GM19467 (cell line): ENCODE data around the gene PTPN7.
"Not testable (repeated sequence)": the region's sequence is repeated elsewhere in the genome, so short reads cannot be mapped to it uniquely, and the experiment has no call there.

Experiments
- ATAC-seq: cut with Tn5 transposase; IDR thresholded peaks from one replicate; pipeline ENCODE4 v1.9.1; 2021; ENCODE audit warnings: mild to moderate bottlenecking, moderate library complexity; ENCODE audit not compliant: unreplicated experiment

PTPN7 gene

DNA sequence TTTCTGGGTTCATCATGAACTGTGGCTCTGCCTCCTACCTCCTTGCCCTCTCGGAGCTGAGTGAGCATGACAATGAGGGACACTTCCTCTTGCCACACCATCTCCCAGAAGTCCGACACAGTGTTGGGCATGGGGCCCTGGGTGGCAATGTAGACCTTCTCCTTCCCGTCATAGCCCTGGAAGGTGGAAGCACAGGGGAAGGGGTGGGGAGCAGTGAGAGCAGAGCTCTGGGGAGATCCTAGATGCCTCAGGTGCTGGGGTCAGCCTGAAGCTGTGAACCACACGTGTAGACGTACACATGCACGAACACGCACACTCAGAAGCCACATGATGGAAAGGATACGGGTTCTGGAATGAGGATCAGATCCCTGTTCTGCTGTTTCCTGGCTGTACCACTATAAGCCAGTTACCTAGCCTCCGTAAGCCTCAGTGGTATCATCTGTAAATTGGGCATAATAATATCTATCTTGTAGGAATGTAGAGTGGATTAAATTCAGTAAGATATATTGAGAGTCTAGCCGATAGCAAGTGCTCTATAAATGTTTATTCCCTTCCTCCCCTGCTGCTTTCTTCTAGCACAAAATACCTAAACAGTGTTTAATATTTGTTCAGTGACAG is 6.1 kb downstream of the PTPN7 start:
- ATAC-seq, result no peak

DNA sequence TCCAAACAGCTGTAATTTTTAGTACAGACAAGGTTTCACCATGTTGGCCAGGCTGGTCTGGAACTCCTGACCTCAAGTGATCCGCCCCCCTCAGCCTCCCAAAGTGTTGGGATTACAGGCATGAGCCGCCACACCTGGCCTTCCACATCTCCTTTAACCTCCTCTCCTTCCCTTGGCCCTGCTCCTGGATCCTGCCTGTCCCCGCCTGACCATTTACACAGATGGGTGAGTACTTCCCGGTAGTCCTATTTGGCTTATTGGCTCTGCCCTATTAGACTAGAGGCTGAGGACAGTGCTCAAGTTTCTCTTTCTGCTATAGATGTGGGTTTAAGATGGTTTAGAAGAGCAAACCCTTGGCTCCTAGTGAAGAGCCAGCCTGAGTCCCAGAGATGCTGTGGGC is 7.1 kb downstream of the PTPN7 start:
- no peak for ATAC-seq

DNA sequence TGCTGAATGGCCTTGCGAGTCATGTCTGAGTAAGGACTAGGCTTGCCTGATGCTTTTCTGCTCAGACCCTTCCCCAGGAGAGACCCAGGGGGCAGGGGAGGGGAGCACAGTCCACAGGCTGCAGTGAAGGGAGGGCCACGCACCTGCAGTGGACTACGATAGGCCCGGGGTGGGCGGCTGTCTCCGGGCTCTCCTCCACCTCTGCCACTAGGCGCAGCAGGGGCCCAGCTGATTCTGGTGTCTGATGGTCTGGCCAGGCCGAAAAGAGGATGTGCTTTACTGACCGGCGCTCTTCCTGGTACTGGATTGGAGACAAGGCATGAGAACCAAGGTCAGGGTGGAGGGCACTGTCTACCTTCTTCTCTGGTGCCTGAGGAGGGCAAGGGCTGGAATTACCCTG is 8.0 kb downstream of the PTPN7 start:
- ATAC-seq, result no peak

DNA sequence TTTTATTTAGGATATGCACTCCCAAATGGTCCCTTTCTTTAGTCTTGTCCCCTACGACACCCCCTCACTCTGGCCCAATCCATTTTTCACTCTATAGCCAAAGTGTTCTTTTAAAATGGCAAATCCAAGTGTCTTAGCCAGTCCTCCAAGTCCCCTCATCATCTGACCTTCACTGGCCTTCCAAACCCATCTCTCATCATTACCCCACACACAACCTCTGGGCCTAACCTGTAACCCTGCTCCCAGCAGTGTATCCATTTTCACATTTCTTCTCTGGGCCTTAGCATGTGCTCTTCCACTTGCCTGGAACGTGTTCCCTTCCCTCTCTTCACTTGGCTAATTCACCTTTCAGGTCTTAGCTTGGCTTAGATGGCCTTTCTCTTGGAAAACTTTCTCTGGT is 9.4 kb downstream of the PTPN7 start:
- no peak for ATAC-seq

DNA sequence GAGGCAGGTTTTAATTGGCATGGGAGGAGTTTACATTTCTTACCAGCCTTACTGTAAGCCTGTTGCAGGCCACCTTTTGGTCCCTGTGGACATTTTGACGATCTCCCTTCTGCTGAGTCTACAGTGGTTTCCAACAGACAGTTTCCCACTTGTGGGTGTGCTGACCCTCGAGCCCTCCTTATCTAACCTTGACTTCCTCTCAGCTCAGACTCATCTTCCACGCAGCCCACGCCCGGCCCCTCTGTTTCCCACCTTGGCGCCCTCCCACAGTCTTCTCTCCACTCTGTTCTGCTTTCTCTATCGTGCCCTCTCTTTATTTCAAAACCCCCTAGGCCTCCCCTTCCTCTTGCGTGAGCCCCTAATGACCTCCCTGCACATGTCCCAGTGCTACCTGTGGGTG is 9.8 kb downstream of the PTPN7 start:
- no peak for ATAC-seq

DNA sequence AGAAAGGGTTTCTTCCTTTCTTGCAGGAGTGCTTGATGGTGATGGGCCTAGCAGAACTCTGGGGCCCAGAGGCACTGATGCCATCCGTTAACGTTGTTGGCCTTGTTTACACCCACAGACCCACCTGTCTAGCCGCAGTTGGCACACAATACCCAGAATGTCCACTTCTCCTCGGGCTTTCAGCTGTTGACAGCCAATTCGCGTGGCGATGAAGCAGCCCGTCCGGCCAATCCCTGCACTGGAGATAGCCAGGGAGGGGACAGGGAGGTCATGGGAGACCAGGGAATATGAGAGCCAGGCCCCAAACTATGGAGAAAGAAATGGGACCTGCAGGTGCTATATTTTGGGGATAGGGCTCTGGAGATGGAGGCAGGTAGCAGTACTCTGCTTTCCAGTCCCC is 10.2 kb downstream of the PTPN7 start:
- no peak for ATAC-seq

DNA sequence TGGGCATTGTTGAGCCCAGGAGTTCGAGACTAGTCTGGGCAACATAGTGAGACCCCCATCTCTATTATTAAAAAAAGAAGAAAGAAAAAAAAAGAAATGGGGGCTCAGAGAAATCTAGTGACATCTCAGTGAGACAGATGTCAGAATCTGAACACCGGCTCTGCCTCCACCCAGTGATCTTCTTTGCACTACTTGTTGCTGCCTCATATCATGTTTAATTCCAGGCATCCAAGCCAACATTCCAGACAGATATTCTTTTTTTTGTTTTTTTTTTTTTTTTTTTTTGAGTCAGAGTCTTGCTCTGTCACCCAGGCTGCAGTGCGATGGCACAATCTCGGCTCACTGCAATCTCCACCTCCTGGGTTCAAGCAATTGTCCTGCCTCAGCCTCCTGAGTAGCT is 10.8 kb downstream of the PTPN7 start:
- no peak for ATAC-seq

DNA sequence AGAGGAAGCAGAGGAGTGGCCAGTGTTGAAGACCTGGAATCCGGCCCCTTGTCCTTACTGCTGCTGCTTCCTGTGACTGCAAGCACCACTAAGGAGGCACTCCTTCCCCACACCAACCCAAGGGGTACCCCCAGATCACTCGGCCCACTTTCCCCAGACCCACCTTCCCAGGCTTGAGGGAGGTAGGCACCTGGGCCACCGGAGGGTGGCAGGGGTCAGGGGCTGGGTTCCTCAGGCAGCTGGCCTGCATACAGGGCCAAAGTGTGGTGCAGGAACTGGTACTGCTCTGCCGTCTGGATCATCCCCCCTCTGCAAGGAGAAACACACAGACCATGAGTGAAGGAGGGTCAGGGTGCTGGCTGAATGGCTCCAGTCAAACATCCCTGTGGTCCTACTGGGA is 12.0 kb downstream of the PTPN7 start:
- no peak for ATAC-seq

DNA sequence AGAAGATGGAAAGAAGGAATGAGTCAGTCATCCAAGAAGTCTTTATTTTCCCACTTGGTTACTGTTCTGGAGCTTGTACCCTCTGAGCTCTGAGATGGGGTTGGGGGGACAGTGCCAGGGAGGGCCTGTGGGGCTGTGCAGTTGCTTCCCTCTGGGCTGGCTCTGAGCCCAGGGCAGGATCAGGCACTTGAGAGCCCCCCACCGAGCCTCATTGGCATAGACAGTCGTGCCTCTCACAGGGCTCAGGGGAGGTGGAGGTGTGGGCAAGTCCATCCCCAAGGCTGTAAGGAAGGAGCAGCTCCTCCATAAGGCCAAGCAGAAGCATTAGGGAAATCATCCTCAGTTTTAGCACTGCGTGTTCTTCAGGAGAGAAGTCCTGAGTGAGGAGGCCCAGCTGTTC is 13.4 kb downstream of the PTPN7 start:
- no peak for ATAC-seq

DNA sequence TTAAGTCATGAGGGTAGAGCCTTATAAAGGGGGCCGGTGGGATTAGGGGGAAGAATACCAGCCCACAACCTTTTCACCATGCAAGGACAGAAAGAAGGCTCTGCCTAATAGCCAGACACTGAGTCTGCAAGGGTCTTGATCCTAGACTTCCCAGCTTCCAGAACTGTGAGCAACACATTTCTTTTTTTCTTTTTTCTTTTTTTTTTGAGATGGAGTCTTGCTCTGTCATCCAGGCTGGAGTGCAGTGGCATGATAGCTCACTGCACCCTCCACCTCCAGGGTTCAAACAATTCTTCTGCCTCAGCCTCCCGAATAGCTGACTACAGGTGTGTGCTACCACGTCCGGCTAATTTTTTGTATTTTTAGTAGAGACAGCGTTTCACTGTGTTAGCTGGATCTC is 14.1 kb downstream of the PTPN7 start:
- no peak for ATAC-seq

DNA sequence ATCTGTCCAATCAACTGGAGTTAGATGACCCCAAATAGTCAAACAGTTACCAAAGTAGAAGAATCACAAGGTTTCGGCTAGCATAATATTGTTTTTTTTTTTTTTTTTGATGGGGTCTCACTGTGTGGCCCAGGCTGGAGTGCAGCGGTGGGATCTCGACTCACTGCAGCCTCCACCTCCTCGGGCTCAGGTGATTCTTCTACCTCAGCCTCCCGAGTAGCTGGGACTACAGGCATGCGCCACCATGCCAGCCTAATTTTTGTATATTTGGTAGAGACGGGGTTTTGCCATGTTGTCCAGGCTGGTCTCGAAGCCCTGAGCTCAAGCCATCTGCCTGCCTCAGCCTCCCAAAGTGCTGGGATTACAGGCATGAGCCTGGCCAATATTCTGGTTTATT is 14.7 kb downstream of the PTPN7 start:
- not testable (repeated sequence) for ATAC-seq

DNA sequence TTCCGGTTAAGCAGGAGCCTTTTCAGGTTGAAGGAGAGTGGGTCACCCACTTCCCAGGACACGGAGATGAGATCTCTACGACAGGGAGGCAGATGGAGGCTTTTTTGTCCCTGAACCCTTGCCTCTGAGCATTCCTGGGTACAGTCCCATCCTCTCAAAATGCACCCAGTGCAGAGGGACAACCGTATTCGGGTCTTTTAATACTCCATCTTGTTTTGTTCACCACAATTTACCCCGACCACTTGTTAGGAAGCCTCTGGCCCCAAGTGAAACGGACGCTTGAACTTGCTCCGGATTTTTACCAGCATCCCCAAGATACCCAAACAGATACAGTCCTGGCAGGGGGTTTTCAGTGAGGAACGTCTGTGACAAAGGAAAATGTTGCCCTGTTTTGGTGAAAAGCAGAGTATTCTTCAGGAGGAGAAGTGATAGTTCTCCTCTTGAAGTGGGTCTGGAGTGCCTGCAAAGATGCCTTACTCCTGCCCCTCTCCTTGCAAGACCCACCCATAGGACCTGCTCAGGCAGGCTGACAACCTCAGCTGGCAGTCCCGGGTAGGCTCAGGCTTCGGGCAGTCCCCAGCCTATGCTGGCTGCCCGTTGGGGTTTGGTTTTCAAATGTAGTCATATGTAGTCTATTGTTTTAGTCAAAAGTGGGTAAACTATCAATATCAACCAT is 15.2 kb downstream of the PTPN7 start:
- no peak for ATAC-seq

DNA sequence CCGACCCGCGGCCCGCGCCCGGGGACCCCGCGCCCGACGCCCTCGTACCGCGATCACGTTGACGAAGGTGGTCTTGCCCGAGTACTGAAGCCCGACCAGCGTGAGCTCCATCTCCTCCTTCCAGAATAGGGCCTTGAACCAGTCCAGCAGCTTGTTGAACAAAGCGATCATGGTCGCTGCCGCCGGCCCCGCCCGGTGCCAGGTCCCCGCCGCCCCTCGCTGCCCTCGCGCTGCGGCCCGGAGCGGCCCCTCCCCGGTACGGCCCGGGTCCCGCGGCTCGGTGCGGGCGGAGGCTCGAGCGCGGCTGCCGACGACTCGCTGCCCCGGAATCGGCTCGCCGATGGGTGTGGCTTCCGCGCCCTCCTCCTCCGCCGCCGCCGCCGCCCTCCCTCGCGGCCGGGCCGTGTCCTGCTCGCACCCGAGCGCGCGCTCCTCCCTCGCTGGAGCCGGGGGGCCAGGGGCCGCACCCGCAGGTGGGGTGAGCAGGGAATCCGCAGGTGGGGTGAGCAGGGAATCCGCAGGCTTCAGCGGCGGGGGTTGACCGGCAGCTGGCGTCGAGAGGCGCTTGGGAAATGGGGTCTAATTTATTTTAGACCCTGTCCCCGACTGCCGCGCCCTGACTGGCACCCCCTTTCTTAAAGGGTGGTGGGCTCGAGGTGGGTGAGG is 15.9 kb downstream of the PTPN7 start, which contains the start of gene ARL8A:
ARL8A (minus strand) TSS at position 336 of the 666 bp plus-strand sequence; CDS start at position 171, 165 bp downstream.
- peak; percentile 69 for ATAC-seq

DNA sequence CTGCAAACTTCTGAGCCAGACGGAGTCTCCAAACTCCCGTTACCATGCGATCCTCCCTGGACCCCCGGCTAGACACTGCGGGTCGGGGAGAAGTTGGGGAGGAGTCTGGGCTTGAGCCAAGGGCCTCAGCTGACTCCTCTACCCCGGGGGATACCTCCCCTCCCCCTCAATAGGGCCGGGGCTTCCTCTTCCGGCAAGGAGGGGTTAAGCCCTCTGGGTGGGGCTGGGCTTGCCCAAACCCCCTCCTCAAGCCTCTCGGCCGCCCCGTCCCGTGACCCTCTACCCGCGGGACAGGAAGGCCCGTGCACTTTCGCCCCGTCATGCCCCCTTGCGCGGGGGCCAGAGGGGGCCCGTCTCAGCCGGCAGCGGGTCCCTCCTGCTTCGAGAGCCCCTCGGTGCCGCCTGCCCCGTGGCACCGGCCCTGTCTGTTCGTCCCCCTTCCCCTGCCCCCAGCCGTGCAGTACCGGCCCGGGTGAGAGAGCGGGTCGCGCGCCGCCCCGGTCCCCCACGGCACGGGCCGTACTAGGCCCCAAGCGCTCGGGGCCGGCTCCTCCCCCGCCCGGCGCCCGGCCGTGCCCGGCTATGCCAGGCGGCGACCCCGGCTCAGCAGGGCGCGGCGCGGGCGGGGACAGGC is 16.5 kb downstream of the PTPN7 start:
- peak; percentile 39 for ATAC-seq

DNA sequence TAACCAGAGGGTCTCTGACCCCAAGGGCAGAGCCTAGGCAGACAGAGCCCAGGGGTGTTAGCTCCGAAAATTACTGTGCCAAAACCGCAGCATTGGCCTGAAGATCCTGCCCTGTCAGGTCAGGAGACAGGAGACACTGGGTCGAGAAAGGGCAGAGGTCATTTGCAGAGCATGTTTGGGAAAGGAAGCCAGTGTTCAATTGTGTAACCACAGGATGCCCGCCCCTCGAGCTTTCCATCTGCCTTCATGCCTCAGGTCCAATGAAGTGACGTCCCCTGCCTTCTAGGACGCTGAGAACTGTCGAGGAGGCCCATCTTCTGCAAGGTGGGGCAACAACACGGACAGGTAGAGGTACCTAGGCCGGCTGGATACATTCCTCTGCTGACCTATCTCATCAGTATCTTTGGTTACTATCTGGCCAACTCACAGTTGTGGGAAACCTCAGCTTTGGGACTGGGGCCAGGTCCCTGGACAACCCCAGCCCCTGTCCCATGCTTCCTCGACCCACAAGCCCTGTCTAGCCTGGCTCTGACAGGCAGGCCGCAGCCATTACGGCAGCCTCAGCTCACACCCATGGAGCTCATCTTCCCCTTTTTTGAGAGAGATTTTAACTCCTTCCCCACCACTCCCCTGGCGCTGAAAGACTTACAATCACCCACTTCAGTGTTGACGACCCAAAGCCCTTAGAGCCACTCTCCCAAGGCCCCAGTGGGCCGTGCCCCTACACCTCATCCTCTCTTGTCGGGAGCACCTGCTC is 17.2 kb downstream of the PTPN7 start:
- ATAC-seq, result peak; percentile 9

DNA sequence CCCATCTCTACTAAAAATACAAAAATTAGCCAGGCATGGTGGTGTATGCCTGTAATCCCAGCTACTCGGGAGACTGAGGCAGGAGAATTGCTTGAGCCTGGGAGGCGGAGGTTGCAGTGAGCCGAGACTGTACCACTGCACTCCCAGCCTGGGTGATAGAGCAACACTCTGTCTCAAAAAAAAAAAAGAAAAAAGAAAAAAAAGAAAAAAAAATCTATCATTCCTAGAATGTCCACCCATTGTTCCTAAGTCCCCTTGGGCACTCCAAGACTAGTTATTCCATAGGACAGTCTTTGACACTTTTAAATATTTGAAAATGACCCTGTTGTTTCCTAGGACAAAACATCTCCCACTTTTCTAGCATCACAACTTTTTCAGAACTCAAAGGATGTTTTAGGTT is 18.9 kb downstream of the PTPN7 start:
- ATAC-seq, result not testable (repeated sequence)

DNA sequence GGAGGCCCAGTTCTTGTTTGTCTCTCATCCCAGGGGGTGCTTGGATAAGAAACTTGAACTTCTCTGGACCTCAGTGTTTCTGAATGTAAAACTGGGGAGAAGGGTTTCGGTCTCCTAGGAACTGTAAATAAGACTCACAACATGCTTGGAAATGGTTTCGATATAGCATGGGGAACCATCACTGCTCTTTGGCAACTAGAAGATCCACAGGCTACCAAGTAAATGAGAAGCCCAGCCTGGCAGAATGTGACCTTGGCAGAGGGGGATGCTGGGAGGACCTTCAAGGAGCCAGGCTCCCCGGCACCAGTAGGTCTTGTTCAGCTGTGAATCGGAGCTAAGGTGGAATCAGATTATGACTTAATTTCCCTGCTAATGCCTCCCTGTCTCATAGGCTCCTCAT is 19.6 kb downstream of the PTPN7 start:
- no peak for ATAC-seq

DNA sequence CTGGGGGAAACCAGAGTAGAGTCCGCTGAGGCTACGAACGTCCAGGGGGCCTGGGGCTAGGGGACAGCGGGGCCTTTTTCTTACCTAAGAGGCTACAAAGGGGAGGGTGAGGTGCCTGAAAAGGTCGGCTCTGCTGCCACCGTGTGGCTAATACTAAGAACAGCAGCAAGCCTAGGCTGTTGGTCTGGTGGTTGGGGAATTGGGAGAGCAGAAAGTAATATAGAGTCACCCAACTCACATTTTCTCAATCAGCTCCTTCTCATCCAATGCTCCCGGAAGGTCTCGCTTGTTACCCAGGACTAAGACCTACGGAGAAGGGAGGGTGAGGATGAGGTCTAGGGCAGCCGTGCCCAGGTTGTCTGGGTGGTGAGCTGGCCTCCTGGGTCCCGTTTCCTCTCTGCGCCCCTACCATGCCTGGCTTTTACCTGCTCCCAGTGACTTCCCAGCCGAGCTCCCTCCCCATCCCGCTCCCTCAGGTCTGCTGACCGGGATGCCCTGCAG is 25.1 kb downstream of the PTPN7 start:
- ATAC-seq, result no peak

DNA sequence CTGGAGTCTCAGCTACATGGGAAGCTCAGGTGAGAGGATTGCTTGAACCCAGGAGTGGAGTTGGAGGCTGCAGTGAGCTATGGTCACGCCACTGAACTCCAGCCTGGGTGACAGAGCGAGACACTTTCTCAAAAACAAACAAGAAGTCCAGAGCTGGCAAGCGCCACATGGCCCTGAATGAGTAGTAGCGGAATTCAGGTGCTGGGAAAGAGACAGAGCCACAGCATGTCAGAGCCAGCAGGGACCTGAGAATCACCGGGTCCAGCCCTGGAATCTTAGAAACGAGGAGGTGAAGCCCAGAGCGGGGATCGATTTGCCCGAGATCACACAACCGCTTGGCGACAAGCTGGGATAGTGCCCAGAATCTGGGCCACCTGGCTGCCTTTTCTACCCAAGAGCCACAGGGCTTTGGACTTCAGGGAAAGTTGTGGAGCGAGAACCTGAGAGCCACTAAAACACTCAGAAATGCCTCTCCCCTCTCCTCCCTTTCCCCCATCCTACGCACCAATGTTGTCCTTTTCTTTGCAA is 25.7 kb downstream of the PTPN7 start:
- ATAC-seq, result no peak

DNA sequence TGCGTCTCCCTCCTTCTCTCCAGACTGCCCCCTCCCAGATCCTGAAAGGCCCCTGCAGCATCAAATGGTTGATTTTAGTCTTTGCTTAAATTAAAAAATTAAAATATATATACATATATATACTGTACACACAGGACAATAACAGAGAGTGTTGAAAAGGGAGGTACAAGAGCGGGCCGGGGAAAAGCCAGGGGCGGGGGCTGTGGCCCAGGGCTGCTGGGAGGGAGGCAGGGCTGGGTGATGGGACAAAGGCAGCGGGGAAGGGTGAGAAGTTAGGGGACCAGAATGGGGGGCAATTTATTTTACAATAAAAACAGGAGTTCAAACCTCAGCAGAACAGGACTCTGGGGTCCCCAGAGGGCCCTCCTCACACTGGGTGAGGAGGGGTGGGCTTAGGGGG is 26.4 kb downstream of the PTPN7 start:
- ATAC-seq, result no peak

DNA sequence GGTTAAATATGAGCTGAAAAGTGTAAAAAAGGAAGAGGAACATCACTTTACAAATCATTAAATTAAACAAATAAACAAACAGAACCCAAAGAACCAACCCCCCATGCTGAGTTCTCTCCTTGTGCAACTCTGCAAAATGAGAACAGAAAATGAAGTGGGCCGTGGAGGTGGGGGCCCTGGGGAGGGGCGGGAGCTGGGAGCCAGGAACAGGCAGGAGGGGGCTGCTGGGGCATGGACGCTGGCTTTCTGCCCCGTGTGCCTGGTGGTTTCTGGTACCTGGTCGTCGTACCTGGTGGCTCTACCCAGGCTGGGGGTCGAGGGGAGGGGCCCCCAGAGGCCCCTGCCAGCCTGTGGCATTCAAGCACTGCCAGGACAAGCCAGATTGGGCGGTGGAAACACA is 26.9 kb downstream of the PTPN7 start:
- ATAC-seq, result no peak
